ENCODE results near the gene SHF.
A peak's percentile ranks its signal among the peaks of the same experiment; 100 is the strongest.
"Not testable (repeated sequence)": the region's sequence is repeated elsewhere in the genome, so short reads cannot be mapped to it uniquely, and the experiment has no call there.

SHF gene

GRCh38 chr15:45143946-45144345, 43.8 kb downstream of the SHF start:
- DNase-seq = no peak

GRCh38 chr15:45143056-45143455, 44.7 kb downstream of the SHF start:
- no peak for DNase-seq

GRCh38 chr15:45141386-45141785, 46.4 kb downstream of the SHF start:
- DNase-seq = no peak

- DNase-seq = no peak
These were observed 47.1 kb downstream of the SHF start for GRCh38 chr15:45140557-45141250.

DNA sequence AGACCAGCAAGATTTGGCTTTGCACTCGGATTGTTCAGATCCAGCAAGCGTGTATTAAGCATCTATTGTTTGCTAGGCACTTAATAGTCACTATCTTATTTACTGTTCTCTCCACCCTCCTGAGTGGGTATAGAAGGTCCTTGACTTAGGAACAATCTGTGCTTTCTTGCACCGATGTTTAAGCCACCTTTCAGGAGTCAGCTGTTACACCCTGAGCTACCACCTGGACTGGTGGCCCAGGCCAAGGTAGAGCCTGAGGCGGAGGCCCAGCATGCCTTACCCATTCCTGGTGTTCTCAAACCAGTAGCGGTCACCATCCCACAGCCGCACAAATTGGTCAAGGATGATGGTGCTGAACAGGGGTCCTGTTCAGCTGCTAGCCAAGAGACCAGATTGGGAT, 48.0 kb downstream of the SHF start:
- no peak for DNase-seq

DNA sequence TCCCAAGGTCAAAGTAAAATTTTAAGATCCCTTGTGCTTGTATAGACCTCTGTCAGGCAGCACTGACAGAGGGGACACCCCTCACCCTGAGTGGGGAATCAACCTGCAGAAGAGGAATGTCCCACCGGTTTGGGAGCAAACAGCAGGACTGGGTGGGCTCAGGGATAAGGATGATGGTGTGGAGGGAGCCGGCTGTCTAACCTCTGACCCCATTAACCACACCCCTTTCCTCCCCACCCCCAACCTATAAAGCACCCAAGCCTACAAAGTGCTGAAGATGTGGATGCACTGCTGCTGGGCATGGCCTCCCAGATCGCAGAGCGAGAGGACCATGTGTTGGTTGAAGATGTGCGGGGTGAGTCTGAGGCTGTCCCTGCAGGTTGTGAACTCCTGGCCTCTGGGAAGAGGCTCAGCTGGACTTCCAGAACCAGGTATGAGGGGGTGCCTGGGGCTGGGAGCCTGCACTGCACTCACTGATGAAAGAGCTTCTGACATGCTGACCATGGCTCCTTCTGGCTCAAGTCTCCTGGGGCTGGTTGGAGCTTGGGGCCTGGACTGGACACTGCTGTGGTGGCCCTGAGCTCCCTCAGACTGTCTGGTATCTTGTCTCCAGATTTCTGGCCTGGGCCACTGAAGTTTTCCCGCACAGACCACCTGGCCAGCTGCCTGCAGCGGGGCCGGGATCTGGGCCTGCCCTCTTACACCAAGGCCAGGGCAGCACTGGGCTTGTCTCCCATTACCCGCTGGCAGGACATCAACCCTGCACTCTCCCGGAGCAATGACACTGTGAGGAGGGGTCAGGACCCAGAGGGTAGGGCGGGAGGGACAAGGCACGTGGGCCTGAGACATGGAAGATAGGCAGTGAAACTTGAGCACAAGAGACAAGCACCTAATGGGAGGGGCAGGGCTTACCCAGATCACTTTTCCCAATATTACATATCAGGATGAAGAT, 48.7 kb downstream of the SHF start:
- no peak for DNase-seq

DNA sequence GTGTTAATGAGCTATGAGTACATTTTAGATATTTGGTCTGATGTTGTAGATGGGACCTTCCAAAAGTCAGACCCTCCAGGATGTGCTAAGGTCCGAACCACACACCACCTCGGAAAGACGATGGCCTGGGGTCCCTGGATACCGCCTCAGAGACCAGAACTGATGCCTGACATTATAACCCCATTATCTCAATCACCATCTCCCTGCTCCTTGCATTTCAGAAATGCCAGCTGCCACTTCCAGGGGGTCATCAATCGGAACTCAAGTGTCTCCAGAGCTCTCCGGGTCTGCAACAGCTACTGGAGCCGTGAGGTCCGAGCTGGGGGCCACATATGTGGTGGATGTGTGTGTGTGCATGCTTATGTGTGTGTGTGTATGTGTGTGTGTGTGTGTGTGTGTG, 50.1 kb downstream of the SHF start:
- no peak for DNase-seq

GRCh38 chr15:45136378-45136764, 51.4 kb downstream of the SHF start:
- DNase-seq = no peak

DNA sequence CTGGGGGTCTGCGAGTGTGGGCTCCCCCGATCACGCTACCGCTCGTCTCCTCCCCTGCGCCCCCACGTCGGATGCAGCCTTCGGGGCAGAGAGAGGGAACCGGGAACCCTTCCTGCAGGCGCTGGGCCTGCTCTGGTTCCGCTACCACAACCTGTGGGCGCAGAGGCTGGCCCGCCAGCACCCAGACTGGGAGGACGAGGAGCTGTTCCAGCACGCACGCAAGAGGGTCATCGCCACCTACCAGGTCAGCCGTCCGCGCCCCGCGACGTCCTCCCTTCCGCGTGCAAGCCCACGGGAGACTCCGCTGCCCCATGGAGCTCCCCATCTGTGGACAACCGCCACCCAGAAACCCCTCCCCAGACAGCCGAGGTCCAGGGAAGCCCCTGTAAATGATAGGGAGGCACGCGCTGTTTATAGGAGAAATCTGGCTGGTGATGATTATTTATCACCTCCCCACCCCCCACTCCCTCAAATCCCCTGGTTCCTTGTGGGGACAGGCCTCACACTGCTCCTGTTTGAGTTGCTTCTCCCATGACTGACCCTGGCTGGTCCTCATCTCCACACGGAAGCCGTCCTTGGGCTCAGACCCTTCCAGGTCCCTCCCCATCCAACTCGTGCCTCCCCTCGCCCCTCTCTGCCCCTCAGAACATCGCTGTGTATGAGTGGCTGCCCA, 51.9 kb downstream of the SHF start:
- not testable (repeated sequence) for DNase-seq

DNA sequence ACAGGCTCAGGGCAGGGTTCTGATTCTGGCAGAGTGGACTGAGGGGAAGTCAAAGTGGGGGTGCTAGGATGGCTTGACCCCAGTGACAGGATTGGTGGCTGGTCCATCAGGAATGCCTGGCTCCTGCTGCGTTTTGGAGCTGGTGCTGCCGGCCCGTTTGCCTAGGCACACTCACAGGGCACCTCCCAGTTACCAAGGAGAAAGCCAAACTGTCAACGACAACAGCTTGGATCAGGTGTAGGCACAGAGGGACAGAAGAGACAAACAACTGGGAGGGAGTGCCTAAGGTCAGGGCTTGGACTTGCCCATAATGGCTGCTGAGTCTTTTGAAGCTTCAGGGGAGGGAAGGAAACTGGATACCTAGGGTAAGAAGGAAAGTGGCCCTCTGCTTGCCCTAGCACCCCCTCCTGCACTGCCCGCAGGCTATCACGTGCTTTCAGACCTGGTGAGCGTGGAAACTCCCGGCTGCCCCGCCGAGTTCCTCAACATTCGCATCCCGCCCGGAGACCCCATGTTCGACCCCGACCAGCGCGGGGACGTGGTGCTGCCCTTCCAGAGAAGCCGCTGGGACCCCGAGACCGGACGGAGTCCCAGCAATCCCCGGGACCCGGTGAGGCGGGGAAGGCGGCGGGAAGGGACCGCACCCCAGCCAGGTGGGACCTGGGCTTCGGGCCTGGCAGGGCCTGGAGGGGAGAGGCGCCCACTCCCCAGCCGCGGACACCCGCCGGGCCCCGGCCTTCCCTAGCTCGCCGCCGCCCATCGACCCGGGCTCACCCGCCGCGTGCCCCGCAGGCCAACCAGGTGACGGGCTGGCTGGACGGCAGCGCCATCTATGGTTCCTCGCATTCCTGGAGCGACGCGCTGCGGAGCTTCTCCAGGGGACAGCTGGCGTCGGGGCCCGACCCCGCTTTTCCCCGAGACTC, 52.8 kb downstream of the SHF start:
- DNase-seq = no peak

DNA sequence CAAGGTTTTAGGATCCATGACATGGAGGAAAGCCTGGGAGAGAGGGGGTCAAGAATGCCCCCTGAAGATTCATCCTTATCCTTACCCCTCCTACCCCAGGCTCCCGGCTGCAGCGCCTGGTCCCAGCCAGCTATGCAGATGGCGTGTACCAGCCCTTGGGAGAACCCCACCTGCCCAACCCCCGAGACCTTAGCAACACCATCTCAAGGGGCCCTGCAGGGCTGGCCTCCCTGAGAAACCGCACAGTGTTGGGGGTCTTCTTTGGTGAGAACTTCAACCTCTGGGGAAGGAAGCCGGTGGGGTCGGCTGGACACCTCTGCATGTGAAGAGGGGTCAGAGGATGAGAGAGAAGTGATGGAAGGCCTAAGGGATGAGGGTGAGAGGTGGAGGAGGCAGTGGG, 53.7 kb downstream of the SHF start:
- no peak for DNase-seq

GRCh38 chr15:45133561-45133920, 54.2 kb downstream of the SHF start:
- no peak for DNase-seq

GRCh38 chr15:45132844-45133560, 54.8 kb downstream of the SHF start:
- DNase-seq = no peak

DNA sequence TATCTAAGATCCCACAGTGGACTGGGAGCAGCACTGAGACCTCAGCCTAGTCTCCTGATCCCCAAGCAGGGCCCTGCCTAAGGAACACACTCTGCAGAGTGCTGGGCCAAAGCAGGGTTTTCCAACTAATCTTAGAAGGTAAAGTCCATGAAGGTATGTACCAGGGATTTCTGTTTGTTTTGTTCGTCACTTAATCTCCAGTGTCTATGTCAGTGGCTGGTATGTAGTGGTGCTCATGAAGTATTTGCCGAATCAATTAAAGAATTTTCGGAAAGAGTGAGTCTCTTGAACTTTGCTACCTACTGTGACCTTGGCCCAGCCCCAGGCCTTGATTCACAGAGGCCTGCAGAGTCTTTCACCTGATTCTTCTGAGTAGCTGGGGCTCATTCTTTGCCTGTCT, 56.3 kb downstream of the SHF start:
- no peak for DNase-seq

DNA sequence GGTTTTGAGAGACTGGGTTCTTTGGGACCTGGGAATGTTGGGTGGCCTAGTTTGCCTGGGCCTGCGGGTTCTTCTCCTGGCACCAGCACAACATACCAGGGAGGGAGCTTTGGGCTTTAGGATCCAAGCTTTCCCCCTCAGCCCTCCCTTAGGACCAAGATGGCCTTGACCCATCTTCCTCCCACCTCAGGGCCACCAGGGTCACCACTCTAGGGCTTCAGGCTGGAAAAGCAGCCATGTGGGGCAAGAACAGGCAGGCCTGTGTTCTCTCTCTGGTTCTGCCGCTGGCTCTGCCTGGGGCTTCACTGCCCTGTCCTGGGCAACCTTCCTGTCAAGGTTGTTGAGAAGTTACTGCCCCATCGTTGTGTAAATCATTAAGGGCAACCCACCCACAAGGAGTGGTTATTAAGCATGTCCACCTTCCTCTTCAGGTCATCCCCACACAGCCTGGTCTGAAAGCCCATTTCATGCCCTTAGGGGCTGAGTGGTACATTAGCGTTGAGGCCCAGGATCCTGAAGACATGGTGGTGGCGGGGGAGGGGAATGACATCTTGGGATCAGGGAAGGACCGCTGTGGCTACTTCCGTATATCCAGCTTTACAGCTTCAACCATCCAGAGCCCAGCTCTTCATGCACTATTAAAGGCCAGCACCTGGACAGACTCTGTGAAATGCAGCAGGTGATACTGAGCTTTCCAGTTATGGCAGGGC, 57.3 kb downstream of the SHF start:
- no peak for DNase-seq

GRCh38 chr15:45129651-45130129, 58.1 kb downstream of the SHF start, which contains the start of the genes DUOX1 and DUOXA1:
TSS of gene DUOX1 (plus strand) at chr15:45129994. CDS start at chr15:45131967, 1,973 bp downstream.
TSS of gene DUOXA1 (minus strand) at chr15:45129879. CDS start at chr15:45123014, 6,865 bp downstream.
- no peak for DNase-seq

GRCh38 chr15:45128971-45129639, 58.7 kb downstream of the SHF start:
- no peak for DNase-seq

GRCh38 chr15:45126535-45127158, 61.1 kb downstream of the SHF start:
- DNase-seq = peak; percentile 12

GRCh38 chr15:45123397-45123796, 64.4 kb downstream of the SHF start:
- no peak for DNase-seq

DNA sequence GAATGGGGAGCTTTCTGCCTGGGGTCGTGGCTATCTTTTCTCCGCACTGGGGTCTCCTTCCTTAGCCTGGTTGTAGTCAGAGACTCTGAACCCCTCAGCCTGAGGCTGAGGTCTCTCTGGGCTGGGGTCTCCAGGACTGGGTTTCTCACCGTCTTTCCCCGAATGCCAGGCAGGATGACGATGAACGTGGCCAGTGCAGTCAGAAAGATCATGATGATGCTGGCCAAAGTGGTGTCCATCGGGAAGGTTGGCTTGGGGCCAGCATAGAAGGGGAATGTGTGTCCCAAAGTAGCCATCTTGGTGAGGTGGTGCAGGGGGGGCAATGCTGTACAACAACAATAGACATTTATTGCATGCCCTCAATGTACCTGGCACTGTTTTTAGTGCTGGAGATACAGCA, 65.0 kb downstream of the SHF start:
- no peak for DNase-seq

Data from fibroblast of skin of right quadriceps (primary cell).